HG02588 (cell line): ENCODE data around the gene RNU6-9.

Experiments used
- ATAC-seq: cut with Tn5 transposase; IDR thresholded peaks from one replicate; pipeline ENCODE4 v1.9.1; 2021; ENCODE audit warnings: mild to moderate bottlenecking, moderate library complexity; ENCODE audit not compliant: unreplicated experiment

Gene RNU6-9

DNA sequence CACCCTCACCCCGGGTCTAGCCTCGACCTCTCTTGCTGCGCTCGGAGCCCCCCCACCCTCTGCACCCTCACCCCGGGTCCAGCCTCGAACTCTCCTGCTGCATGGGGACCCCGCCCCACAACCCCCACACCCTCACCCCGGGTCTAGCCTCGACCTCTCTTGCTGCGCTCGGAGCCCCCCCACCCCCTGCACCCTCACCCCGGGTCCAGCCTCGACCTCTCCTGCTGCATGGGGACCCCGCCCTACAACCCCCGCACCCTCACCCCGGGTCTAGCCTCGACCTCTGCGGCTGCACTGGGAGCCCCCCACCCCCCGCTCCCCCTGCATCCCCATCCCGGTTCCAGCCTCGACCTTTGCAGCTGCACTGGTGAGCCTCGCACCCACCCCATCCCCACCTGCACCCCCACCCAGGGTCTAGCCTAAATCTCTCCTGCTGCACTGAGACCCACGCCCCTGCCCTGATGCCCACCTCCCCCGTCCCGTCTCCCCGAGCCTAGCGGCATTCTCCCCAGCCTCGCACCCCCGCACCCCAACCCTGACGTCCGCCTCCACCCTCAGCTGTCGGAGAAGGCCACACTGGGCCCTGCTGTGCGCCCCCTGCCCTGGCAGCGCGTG is 32.0 kb upstream of the RNU6-9 start:
- no peak for ATAC-seq

DNA sequence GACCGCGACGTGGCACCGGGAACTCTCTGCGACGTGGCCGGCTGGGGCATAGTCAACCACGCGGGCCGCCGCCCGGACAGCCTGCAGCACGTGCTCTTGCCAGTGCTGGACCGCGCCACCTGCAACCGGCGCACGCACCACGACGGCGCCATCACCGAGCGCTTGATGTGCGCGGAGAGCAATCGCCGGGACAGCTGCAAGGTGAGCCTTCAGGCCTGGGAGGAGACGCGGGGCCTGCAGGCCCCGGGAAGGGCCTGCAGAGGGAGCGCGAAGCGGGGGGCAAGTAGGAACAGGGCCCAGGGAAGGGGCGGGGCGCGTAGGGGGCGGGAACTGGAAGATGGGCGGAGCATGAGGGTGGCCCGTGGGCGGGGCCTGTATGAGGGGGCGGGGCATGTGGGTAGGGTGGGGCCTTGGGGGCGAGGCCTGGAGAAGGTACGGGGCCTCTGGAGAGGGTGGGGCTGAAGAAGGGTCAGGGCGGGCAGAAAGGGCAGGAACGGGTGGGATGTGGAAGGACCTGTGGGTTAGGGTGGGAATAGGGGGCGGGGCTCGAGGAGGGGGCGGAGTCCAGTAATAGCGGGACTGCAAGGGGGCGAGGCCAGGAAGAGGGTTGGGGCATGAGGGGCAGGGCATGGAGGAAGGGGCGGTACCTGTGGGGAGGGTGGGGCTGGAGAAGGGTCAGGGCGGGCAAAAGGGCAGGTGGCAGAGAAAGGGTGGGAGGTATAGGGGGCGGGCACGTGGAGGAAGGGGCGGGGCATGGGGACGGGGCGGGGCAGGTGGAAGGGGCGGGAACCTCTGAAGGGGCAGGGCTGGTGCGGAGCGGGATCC is 31.3 kb upstream of the RNU6-9 start:
- ATAC-seq, result no peak

DNA sequence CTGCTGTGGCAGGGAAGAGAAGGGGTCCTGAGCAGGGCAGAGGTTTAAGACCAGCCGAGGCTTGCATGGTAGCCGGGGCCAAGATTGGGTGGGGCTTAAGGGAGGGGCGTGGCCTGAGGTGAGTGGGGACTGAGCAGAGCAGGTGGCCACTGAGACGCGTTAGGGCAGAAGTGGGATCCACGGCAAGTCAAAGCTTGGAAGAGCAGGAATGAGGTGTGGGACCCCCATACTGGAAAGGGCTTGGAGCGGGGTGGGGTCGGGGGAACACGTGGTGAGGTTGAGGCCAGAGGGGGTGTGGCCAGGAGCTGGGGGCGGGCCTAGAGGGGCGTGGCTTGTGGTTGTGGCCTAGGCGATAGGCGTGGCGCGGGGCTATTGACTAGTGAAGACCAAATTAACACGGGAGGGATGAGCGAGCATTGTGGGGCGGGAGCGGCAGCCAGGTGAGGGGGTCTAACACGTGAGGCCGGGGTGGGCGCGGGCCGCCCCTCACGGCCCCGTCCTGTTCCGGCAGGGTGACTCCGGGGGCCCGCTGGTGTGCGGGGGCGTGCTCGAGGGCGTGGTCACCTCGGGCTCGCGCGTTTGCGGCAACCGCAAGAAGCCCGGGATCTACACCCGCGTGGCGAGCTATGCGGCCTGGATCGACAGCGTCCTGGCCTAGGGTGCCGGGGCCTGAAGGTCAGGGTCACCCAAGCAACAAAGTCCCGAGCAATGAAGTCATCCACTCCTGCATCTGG is 30.5 kb upstream of the RNU6-9 start:
- ATAC-seq, result no peak

DNA sequence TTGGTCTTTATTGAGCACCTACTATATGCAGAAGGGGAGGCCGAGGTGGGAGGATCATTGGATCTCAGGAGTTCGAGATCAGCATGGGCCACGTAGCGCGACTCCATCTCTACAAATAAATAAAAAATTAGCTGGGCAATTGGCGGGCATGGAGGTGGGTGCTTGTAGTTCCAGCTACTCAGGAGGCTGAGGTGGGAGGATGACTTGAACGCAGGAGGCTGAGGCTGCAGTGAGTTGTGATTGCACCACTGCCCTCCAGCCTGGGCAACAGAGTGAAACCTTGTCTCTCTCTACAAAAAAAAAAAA is 30.0 kb upstream of the RNU6-9 start:
- no peak for ATAC-seq

DNA sequence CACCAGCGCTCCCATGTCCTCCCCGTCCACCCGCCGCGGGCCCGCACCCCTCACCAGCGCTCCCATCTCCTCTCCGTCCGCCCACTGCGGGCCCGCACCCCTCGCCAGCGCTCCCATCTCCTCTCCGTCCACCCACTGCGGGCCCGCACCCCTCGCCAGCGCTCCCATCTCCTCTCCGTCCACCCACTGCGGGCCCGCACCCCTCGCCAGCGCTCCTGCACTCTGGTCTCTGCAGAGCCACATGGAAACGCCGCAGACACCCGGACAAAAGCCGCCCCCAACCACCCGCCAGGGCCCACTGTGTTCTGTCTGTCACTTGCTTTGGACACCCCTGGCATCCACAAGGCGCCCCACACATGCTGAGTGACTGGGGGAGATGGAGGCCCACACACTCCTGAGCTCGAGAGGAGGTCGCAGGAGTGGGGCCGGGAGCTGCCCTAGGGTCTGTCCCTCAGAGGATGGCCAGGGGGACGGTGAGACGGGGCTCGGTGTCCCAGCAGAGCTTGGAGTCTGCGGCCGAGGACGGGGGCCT is 26.4 kb upstream of the RNU6-9 start:
- ATAC-seq, result no peak

DNA sequence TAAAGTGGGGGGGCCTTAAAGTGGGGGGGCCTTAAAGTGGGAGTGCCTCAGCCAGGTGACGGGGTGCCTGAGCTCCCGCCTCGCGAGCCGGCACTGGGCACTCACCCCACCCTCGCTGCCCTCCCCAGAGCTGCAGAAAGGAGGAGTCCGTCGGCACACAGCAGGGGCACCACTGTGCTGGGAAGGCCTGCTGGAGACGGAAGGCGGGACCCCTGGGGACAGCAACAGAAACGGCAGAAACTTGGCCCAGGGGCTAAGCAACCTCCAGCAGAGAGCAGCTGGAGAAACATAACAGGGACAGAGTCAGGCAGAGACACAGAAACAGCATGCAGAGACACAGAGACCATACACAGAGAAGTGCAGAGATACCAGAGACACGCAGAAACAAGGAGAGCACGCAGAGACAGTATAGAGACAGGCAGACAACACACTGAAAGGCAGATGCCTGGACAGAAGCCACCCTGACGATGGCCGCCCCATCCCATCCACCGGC is 25.9 kb upstream of the RNU6-9 start:
- no peak for ATAC-seq

DNA sequence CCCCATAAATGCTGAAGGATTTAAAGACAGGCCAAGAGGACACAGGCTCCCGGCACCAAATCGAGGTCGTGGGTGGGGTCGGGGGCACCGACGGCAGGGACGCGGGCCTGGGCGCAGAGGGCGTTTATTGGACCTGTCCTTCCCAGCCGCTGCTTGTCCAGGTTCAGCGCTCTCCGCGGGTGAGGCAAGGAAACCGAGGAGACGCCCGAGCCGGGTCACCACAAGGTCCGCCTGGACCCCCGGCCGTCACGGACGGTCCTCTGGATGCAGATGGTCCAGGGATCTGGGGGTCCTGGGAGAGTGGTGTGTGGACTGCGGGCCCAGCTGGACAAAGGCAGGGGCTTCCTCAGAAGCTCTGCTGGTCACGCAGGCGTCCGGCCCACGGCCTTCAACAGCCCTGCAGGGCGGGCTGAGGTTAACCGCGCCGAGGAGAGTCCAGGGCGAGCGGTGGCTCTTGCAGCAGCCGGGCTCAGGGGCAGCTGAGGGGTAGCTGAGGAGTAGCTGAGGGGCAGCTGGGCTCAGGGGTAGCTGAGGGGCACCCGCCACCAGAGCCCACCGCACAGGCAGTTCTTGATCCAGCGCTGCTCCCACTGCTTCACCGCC is 25.3 kb upstream of the RNU6-9 start:
- no peak for ATAC-seq

DNA sequence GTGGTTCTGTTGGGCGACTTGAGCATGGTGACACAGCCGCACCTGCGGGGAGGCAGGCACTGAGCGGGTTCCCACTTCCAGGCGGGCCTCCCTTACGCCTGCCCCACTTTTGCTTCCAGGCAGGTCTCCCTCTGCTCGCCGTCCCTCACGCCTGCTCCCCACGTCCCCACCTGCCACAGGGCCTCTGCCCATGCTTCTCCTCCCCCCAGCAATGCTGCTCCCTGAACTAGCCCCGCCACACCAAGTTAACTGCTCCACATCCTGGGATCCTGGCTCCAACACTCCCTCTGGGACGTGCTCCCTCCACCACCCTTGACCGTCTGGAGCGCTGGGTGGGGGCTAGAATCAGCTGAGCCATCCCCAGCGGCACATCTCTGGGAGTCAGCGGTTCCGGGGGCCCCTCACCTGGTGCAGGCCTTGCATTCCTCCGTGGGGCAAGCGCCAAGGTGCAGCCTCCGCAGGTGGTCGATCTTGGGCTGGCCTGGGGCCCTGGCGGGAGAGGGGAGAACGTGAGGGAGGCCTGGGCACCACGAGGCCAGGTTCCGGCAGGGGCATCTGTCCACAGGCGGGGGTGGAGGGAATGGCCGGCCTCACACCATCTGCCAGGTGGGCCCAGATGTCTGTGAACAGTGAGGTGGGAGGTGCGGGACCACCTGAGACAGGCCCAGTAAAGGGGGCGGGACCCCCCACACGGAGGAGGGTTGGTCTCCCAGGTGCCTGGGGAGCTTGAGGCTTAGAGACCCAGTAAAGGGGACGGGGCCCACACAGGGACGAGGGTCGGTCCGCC is 24.6 kb upstream of the RNU6-9 start:
- no peak for ATAC-seq

DNA sequence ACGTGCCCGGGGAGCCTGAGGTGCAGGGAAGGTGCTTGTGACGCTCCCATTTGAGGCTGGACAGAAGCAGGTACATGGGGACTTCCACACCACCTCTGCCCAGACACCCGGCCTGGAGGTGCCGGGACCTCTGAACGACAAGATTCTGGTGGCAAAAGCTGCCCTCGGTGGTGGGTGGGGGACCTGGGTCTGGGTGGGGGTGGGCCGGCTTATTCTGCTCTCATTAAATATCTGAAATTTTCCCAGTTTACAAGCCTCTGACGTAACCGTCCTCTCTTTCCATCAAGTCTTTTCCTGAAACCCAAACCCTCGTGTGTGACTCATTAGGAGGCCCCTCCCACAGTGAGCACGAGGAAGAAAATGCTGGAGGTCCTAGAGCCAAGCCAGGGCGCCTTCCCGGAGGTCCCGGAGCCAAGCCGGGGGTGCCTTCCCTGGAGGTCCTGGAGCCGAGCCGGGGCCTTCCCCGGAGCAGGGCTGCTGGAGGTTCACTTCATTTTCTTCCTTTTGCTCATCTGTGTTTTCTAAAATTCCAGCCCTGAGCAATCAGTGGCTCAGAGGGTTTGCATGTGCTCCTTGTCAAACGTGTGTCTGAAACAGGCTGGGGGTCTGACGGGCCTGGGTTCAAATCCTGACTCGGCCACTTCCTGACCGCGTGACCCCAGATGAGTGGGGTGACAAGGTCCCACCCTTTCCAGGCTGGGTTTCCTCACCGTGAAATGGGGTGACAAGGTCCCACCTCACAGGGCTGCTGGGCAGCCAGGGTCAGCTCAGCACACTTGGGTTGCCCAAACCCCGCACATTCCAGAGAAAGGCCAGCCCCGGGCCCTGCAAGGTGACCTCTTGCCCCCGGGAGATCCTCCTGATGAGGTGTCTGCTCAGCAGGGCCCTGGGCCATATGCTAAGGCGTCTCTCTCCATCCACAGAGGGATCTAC is 23.8 kb upstream of the RNU6-9 start:
- no peak for ATAC-seq

DNA sequence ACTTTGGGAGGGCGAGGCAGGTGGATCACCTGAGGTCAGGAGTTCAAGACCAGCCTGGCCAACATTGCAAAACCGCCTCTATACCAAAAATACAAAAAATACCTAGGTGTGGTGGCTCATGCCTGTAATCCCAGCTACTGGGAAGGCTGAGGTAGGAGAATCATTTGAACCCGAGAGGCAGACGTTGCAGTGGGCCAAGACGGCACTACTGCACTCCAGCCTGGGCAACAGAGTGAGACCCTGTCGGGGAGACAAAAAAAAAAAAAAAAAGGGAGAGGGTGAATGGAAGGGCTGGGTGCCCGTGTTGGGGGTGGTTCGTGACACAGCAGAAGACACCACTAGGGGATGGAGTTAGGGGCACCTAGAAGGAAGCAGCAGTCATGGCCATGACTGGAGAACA is 23.0 kb upstream of the RNU6-9 start:
- ATAC-seq, result no peak

DNA sequence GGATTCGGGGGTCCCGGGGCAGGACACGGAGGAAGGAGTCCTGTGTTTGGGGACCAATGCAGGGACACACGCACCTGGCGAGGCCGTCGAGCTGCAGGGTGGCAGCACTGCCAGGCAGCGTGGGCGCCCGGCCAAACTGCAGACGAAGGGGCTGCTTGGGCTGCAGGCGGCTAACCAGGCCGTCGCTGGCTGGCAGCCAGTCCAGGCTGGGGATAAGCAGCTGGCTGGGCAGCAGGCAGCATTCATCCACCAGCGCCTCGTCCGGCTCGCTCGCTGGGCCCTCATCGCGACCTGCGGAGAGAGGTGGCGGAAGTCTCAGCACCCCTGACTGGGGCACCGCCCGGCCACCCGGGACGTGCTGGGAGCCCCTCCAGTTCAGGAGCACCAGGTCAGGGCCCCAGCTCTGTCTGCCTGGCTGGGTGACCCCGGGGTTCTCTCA is 22.3 kb upstream of the RNU6-9 start:
- no peak for ATAC-seq

DNA sequence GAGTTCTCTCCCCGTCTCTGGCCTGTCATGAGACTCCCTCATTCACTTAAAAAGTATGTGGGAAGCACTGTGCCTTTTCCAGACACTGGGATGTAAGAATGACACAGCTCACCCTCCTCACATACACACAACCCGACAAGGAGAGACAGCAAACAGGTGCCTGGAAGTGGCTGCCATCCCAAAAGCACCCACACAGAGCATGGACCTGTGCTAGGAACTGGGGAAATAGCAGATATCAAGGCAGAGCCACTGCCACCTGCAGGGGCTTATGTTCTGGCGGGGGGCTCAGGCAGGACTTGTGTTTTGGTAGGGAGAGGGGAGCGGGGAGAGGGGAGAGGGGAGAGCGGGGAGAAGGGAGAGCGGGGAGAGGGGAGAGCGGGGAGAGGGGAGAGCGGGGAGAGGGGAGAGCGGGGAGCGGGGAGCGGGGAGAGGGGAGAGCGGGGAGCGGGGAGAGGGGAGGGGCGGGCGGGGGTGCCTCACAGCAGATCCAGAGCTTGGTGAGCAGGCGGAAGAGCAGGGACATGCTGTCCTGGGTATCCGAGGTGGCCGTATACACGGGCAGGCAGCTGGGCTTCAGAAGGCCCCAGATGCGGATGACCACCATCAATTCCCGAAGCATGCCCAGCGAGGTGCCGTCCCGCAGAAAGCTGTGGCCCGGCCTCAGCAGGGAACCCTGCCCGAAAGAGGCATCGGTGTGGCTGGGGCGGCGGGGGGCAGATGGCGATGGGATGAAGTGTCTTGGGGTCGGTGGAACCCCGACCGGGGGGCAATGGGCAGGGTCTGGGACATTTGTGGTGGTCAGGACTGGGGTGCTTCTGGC is 21.6 kb upstream of the RNU6-9 start:
- no peak for ATAC-seq

DNA sequence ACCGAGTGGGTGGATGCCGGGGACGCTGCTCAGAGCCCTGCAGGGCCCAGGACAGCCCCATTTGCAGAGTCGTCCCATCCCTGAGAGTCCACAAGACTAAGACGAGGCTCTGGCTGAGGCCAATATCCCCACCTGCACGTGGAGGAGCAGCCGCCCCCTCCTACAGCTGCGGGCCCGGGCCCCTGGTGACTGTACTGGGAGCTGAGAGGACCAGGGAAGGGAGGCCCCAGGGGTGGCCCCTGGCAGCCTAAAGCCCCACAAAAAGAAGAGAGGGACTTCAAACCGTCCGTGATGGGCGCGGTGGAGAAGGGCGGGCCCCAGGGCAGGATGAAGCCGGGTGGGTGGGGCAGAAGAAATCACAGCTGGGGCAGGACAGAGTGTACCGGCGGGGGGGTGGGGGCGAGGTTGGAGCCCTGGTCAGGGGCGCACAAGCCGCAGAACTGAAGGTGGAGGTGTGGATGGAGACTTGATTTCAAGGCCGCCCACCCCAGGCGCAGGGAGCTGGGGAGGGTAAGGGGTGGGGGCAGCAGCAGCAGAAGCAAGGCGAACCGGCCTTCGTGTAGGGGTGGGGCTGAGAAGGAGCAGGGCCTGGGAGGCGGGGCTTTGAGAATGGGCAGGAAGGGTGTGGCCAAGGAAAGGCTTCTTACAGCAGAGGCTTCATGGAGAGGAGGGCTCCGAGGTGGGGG is 20.9 kb upstream of the RNU6-9 start:
- ATAC-seq, result no peak

DNA sequence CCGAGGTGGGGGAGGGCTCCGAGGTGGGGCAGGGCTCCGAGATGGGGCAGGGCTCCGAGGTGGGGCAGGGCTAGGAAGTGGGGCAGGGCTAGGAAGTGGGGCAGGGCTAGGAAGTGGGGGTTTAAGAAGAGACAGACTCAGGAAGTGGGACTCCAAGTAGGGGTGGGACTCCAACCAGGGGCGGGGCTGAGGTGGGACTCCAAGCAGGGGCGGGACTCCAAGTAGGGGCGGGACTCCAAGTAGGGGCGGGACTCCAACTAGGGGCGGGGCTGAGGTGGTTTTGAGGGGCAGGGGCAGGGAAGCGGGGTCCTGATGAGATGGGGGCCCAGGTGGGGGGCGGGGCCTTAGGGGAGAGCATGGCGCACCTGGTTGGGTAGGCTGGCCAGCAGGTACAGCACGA is 20.2 kb upstream of the RNU6-9 start:
- no peak for ATAC-seq

DNA sequence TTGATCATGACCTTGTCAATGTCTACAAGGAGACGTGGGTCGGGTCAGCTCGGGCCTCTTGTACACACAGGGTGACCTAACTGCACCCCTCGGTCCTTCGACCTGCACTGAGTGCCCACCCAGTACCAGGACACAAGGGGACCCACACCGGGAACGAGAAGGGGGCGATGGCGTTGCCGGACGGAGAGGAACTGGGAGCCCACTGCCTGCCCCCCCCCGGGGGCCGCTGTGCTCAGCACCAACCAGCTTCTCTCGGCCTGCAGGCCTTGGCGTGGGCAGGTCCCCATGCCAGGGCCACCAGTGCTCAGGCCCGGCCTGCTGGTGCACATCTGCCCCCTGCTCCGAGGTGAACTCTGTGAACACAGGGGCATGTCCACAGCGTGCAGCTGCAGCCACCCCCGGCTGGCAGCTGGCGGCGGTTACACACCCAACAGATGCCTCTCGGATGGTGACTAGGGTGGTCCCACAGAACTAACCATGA is 19.7 kb upstream of the RNU6-9 start:
- no peak for ATAC-seq

DNA sequence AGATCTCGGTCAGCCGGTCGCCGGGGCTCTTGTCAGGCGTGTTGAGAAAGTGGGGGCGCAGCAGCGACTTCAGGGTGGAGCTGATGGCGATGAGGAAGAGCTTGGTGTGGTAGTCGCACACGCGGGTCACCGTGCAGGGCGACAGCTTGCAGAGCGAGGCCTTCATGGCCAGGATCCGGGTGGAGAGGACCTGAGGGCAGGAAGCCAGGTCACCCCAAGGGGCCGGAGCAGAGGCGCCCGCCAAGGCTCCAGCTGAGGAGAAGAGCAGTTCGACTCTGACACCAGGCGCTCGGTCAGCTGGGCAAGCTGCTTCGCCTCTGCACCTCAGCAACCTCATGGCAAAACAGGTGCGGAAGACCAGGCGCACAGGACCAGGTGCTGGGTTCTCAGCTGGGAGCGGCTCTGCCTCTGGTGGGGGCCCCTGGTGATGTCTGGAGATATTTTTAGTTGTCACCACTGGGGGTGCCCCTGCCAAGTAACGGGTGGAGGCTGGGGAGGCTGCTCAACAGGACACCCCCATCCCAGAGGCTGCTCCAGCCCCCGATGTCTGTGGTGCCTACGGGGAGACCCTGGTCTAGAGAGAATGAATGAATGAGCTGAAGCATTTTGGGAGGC is 17.9 kb upstream of the RNU6-9 start:
- ATAC-seq, result no peak

DNA sequence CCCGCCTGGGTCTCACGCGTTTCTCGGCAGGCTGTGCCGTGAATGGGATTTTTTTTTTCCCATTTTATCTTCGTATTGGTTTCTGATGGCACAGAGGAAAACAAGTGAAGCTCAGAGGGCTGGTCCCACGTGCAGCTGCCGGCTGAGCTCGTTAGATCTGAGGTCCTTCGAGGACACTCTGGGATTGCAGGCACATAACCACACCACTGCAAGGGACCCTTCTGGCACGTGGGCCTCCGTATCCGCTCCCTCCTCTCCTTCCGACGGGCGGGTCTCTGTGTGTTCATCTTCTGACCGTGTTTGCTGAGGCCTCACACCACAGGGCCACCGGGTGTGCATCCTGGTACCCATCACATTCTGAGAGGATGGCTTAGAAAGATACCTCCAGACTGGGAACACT is 17.2 kb upstream of the RNU6-9 start:
- ATAC-seq, result no peak
